Subcutaneous abdominal adipose tissue (tissue), 5 donors: ENCODE data around the gene CTIF.
A peak's percentile ranks its signal among the peaks of the same experiment; 100 is the strongest.

Experiments used
- H3K27ac ChIP-seq: one replicate; pipeline ENCODE4 v1.7.0; 2013; ENCODE audit warnings: low read depth, mild to moderate bottlenecking, inconsistent platforms, low read length, moderate library complexity
- H3K27me3 ChIP-seq, 5 donors: one replicate each; pipeline ENCODE4 v1.7.0; 2013; ENCODE audit warnings: low read length in 5 of 5, inconsistent platforms in 1 of 5; ENCODE audit not compliant: control insufficient read depth in 5 of 5, insufficient read depth in 4 of 5
- H3K36me3 ChIP-seq, 5 donors: one replicate each; pipeline ENCODE4 v1.7.0; 2013; ENCODE audit warnings: low read length in 5 of 5; ENCODE audit not compliant: control insufficient read depth in 5 of 5, insufficient read depth in 5 of 5
- H3K4me1 ChIP-seq, 5 donors: one replicate each; pipeline ENCODE4 v1.7.0; 2013; ENCODE audit warnings: low read length in 5 of 5, mild to moderate bottlenecking in 3 of 5, moderate library complexity in 1 of 5; ENCODE audit not compliant: control insufficient read depth in 5 of 5, insufficient read depth in 5 of 5
- H3K4me3 ChIP-seq, 5 donors: one replicate each; pipeline ENCODE4 v1.7.0; 2013; ENCODE audit warnings: low read length in 5 of 5, low read depth in 1 of 5
- H3K9ac ChIP-seq, 5 donors: one replicate each; pipeline ENCODE4 v1.7.0; 2013; ENCODE audit warnings: low read length in 5 of 5, mild to moderate bottlenecking in 4 of 5, moderate library complexity in 3 of 5
- H3K9me3 ChIP-seq, 5 donors: one replicate each; pipeline ENCODE4 v1.7.0; 2013; ENCODE audit warnings: low read length in 5 of 5; ENCODE audit not compliant: control insufficient read depth in 5 of 5
- donor health status: healthy.
- donor health status: healthy.
- donor health status: healthy.
- donor health status: healthy.
- donor health status: healthy.

Gene CTIF

DNA sequence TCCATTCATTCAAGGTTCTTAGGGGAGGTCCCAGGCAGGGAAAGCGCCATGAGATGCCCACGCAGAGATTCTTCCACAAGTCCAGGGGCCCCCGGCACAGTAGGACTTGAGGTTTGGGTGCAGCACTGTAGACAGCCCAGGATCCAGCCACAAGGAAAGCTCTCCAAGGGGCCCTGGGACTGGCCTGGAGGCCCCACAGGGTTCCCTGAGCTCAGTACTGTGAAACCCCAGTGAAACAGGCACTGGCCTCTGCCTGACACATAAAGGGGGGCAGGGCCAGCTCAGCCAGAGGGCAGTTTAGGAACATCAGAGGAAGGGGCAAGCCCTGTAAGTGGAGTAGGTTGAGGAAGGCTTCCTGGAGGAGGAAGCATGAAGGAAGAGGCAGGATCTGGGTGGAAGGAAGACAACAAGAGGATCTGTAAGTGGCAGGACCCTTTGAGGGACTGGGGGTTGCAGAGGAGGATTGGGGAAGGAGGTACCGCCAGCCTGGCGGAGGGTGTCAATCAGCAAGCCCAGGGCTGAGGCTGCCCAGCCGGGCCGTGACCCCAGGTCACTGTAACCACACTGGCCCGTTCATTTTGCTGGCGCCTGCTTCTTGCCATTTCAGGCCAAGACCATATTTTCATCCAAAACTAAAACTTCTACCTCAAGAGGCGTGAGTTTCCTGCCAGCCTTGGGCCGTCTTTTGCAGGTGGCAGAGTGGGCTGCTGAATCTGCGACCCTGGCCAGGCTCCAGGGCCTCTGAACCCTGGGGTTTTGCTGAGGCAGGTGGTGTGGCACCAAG, 236.7 kb downstream of the CTIF start:
- Histone ChIP-seq H3K36me3 (peaks cover 4 to 38% (median 25%) of the 10 kb centered on the region in 5 donors), H3K27ac (no peak overlapping the region), H3K9ac (no peak overlapping the region), H3K4me1 (peaks cover 9 to 49% (median 37%) of the 10 kb centered on the region in 5 donors), H3K9me3 (no peaks in the 10 kb centered on the region), H3K4me3 (no peak overlapping the region), H3K27me3 (no peaks in the 10 kb centered on the region)

DNA sequence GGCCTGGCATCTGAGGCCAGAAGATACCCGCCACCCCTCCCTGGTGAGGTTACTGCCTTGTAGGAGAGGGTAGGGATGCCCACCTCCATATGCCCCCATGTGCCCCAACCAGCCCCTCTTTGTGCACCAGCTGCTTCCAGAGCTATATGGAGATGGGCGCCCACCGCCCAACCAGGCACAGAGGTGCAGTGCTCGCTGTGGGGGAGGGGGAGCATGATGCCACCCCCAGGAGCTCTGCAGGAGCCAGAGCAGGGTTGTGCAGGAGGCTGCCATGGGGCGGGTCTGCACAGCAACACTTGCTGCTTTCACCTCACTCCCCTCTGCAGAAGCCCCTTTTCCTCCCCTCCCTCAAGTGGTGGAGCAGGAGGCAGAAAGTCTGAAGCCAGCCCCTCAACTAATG, 237.3 kb downstream of the CTIF start:
- H3K4me1 ChIP-seq: peaks cover 10 to 55% (median 43%) of the 10 kb centered on the region in 5 donors
- no peak overlapping the region for H3K4me3 ChIP-seq
- H3K27me3 ChIP-seq: no peaks in the 10 kb centered on the region
- peak overlapping the region; percentile 19 for H3K27ac ChIP-seq
- no peak overlapping the region for H3K9ac ChIP-seq
- peaks cover 4 to 33% (median 19%) of the 10 kb centered on the region in 5 donors for H3K36me3 ChIP-seq
- no peaks in the 10 kb centered on the region for H3K9me3 ChIP-seq

GRCh38 chr18:48776641-48777025, 237.8 kb downstream of the CTIF start:
- H3K4me1 ChIP-seq: peaks cover 11 to 60% (median 48%) of the 10 kb centered on the region in 5 donors

DNA sequence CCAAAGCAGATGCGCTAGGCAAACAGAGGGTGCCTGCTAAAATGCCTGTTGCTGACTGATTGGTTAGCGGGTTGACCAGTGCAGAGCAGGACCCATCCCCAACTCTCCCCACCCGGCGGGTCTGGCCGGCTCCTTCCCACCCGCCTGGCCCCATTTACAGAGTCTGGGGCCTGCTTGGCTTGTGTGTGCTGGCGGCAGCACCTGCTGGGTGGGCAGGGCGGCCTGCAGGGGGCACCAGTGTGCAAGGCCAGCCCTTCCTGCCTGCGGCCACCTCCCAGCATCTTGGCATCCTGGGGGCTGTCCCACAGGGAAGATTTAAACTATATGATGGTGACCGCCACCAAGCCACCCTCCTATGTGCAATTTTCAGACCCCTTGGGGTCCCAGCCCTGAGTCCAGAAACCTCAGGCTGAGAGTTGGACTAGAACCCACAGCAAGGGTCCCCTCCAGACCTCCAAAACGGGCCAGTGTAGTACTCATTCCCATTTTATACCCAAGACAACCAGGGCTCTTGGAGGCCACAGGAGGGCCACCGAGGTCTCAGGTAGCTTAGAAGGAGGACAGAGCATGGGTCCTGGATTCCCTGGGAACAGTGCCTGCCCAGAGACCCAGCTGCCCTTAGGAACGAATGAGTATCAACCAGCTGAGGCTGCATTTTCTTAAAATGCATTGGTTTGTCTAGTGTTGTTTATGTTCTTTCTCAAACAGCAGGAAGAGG, 238.4 kb downstream of the CTIF start:
- Histone ChIP-seq H3K36me3 (peaks cover 4 to 30% (median 17%) of the 10 kb centered on the region in 5 donors), H3K27ac (peak overlapping the region; percentile 19), H3K27me3 (no peaks in the 10 kb centered on the region), H3K4me1 (peaks cover 14 to 65% (median 53%) of the 10 kb centered on the region in 5 donors), H3K9ac (no peak overlapping the region), H3K4me3 (no peak overlapping the region), H3K9me3 (no peaks in the 10 kb centered on the region)

More at GRCh38 chr18:48776641-48777025, 237.8 kb downstream of the CTIF start:
- Histone ChIP-seq H3K4me3 (no peak overlapping the region), H3K9me3 (no peaks in the 10 kb centered on the region), H3K27ac (peak overlapping the region; percentile 19), H3K27me3 (no peaks in the 10 kb centered on the region), H3K36me3 (peaks cover 4 to 30% (median 17%) of the 10 kb centered on the region in 5 donors), H3K9ac (no peak overlapping the region)

DNA sequence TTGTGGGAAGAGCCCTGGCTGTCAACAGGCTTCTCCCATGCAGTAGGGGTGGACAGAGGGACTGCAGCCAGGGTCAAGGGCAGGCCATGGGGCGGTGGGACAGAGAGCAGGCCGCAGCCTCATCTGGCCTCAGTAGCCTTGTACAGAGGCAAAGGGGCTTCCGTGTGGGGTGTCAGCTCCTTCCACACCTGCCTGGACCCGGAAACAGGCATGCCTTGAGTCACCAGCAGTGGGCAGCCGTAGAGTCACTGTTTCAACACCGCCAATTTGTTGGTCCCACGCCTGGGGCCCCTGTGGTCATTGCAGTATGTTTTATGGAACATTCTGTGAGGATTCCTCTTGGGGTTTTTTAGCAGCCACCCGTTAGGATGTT, 238.9 kb downstream of the CTIF start:
- Histone ChIP-seq H3K4me1 (peaks cover 18 to 71% (median 59%) of the 10 kb centered on the region in 5 donors), H3K9ac (no peak overlapping the region), H3K9me3 (no peaks in the 10 kb centered on the region), H3K36me3 (peaks cover under 1 to 27% (median 17%) of the 10 kb centered on the region in 5 donors), H3K4me3 (no peak overlapping the region), H3K27me3 (no peaks in the 10 kb centered on the region), H3K27ac (peak overlapping the region; percentile 19)

- Histone ChIP-seq H3K9ac (peak overlapping the region in 1 of 5 donors; percentile 14), H3K36me3 (peaks cover 0 to 26% (median 16%) of the 10 kb centered on the region in 5 donors), H3K4me1 (peaks cover 19 to 78% (median 64%) of the 10 kb centered on the region in 5 donors), H3K4me3 (no peak overlapping the region), H3K27me3 (no peaks in the 10 kb centered on the region), H3K27ac (peak overlapping the region; percentile 96), H3K9me3 (no peaks in the 10 kb centered on the region)
Observed at GRCh38 chr18:48778344-48779011, 239.6 kb downstream of the CTIF start.

DNA sequence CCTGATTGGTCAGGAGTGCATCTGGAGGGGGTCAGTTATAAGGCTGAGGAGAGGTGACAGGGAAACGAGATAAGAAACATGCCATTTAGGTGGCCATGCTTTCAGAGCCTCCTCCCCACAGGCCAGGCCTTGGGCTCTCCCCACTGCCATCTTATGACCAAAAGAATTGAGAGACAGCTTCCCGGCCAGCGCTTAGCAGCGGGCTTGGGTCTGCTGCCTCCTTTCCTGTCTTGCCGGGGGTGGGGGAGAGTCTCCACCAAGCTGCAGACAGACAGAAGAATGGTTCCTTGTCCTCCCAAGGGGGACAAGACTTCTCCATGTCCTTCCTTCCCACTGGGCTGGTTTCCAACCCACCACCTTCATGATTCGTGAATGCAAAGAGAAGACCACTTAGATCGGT, 240.6 kb downstream of the CTIF start:
- Histone ChIP-seq H3K9ac (no peak overlapping the region), H3K4me1 (peaks cover 19 to 88% (median 69%) of the 10 kb centered on the region in 5 donors), H3K4me3 (no peak overlapping the region), H3K9me3 (no peaks in the 10 kb centered on the region), H3K27ac (peak overlapping the region; percentile 96), H3K27me3 (no peaks in the 10 kb centered on the region), H3K36me3 (peaks cover 0 to 24% (median 11%) of the 10 kb centered on the region in 5 donors)

- Histone ChIP-seq H3K27ac (peak overlapping the region; percentile 96), H3K36me3 (peaks cover 0 to 20% (median 15%) of the 10 kb centered on the region in 5 donors), H3K9ac (peak overlapping the region in 3 of 5 donors; percentile 5 to 73 (median 35)), H3K4me3 (peak overlapping the region in 2 of 5 donors; percentile 36 to 41), H3K4me1 (peaks cover 19 to 96% (median 74%) of the 10 kb centered on the region in 5 donors), H3K27me3 (no peaks in the 10 kb centered on the region), H3K9me3 (no peaks in the 10 kb centered on the region)
Observed at GRCh38 chr18:48780201-48780912, 241.5 kb downstream of the CTIF start.

DNA sequence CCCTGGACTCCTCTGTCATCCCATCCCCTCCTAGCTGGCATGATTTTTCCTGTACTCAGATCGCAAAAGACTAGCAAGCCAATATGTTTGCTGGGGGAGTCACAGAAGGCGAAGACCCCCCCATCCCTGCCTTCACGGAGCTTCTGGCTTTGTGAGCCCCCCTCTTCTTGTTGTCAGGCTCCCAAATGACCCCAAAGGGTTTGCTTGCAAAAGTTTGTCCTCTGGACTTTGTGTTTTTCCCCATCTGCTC, 242.0 kb downstream of the CTIF start:
- H3K4me3 ChIP-seq: peak overlapping the region in 2 of 5 donors; percentile 36 to 41
- H3K9ac ChIP-seq: peak overlapping the region in 4 of 5 donors; percentile 5 to 73 (median 52)
- no peaks in the 10 kb centered on the region for H3K9me3 ChIP-seq
- H3K36me3 ChIP-seq: peaks cover 0 to 24% (median 13%) of the 10 kb centered on the region in 5 donors
- H3K27me3 ChIP-seq: no peaks in the 10 kb centered on the region
- peaks cover 19 to 97% (median 79%) of the 10 kb centered on the region in 5 donors for H3K4me1 ChIP-seq
- peak overlapping the region; percentile 96 for H3K27ac ChIP-seq
